ENCODE data around the gene PXYLP1.
A peak's percentile ranks its signal among the peaks of the same experiment; 100 is the strongest.

Gene PXYLP1

GRCh38 chr3:141250828-141251227 is 19.2 kb downstream of the PXYLP1 start:
- no peak for DNase-seq

GRCh38 chr3:141253326-141253725 is 21.7 kb downstream of the PXYLP1 start:
- DNase-seq = no peak

- no peak for DNase-seq
Measured at GRCh38 chr3:141253811-141254210, 22.2 kb downstream of the PXYLP1 start.

GRCh38 chr3:141255137-141255845 is 23.7 kb downstream of the PXYLP1 start:
- DNase-seq = no peak

GRCh38 chr3:141255846-141256261 is 24.2 kb downstream of the PXYLP1 start:
- peak; percentile 28 for DNase-seq

- DNase-seq = no peak
Measured at GRCh38 chr3:141256820-141257219, 25.2 kb downstream of the PXYLP1 start.

- no peak for DNase-seq
Measured at GRCh38 chr3:141257961-141258360, 26.3 kb downstream of the PXYLP1 start.

- no peak for DNase-seq
Measured at GRCh38 chr3:141258973-141259372, 27.3 kb downstream of the PXYLP1 start.

GRCh38 chr3:141259821-141260629 is 28.4 kb downstream of the PXYLP1 start:
- no peak for DNase-seq

- DNase-seq = no peak
Measured at GRCh38 chr3:141260630-141260927, 29.0 kb downstream of the PXYLP1 start.

GRCh38 chr3:141261472-141262307 is 30.1 kb downstream of the PXYLP1 start:
- DNase-seq = no peak

GRCh38 chr3:141262308-141262705 is 30.7 kb downstream of the PXYLP1 start:
- no peak for DNase-seq

GRCh38 chr3:141266186-141266585 is 34.6 kb downstream of the PXYLP1 start:
- DNase-seq = no peak

GRCh38 chr3:141266797-141267555 is 35.4 kb downstream of the PXYLP1 start:
- no peak for DNase-seq

GRCh38 chr3:141267629-141268028 is 36.0 kb downstream of the PXYLP1 start:
- DNase-seq = no peak

- DNase-seq = no peak
Measured at GRCh38 chr3:141268306-141268705, 36.7 kb downstream of the PXYLP1 start.

GRCh38 chr3:141268791-141269190 is 37.2 kb downstream of the PXYLP1 start:
- DNase-seq = no peak

- no peak for DNase-seq
Measured at GRCh38 chr3:141269961-141270360, 38.3 kb downstream of the PXYLP1 start.

GRCh38 chr3:141271279-141272030 is 39.8 kb downstream of the PXYLP1 start:
- DNase-seq = no peak

GRCh38 chr3:141272906-141273662 is 41.5 kb downstream of the PXYLP1 start:
- no peak for DNase-seq

- no peak for DNase-seq
Measured at GRCh38 chr3:141273700-141274410, 42.2 kb downstream of the PXYLP1 start.
